Activated CD4-positive, alpha-beta T cell treated with anti-CD3 and anti-CD28 coated beads for 48 hours (primary cell): ENCODE results near the gene TMC4.

Experiments
- DNase-seq: peaks from one replicate; pipeline ENCODE4 v3.0.0-alpha.2; 2020

TMC4 gene

DNA sequence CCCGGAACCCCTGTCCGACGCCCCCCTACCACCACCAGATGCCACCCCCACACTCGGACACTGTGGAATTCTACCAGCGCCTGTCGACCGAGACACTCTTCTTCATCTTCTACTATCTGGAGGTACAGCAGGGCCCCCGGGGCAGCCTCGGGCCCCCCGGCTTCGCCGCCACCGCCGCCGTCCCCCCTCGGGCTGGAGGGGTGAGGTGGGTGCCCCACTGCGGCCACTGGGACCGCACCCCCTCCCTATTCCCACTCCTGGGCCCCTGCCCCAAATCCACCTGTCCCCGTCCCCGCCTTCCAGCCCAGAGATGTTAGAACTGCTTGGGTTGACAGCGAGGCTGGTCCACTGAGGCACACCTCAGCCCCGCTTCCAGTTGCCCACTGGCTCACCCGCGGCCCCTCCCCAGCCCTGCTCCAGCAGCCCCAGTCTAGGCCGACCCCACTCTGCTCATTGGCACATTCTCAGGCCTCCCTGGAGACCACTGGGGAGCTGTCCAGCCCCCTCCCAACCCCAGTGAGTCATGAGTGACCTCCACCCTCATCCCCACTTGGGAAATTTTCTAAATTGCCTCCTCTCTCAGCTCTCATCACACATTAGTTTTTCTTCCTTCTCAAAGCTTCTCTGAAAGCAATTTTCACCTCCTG lies 20.0 kb downstream of the TMC4 start:
- no peak for DNase-seq

DNA sequence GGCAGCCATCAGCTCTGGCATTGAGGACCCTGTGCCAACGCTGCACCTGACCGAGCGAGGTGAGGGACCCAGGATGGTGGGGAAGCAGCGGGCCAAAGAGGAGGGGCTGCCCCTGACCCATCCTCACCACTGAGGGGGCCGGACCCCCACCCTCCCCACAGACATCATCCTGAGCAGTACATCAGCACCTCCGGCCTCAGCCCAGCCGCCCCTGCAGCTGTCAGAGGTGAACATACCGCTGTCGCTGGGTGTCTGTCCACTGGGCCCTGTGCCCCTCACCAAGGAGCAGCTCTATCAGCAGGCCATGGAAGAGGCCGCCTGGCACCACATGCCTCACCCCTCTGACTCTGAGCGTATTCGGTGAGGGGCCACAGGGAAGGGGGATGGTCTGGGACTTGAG lies 20.7 kb downstream of the TMC4 start:
- no peak for DNase-seq

DNA sequence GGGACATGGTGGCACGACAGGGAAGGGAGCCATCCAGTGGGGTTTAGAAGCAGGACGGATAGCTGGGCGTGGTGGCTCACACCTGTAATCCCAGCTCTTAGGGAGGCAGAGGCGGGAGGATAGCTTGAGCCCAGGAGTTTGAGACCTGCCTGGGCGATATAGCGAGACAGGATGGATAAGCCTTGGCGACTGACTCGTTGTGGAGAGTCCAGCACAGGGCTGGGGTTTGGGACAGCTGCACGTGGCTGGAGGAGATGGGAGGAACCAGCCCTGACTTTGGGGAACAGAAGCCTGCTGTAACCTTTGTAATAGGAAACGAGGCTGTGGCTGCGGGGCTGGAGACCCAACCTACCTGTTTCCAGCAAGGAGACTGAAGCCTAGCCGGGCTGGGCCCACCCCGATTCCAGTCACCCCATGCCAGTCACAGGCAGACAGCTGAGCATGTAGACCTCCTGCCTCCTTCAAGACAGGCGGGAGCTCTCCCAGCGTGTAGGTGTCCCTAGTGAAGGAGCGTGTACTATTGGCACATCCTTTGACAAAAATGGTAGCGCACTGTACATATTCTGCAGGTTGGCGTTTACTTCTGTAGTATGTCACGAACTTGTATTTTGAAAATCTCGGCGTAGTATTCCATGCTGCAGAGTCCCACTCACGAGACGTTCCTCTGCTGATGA lies 21.5 kb downstream of the TMC4 start:
- DNase-seq, result no peak

DNA sequence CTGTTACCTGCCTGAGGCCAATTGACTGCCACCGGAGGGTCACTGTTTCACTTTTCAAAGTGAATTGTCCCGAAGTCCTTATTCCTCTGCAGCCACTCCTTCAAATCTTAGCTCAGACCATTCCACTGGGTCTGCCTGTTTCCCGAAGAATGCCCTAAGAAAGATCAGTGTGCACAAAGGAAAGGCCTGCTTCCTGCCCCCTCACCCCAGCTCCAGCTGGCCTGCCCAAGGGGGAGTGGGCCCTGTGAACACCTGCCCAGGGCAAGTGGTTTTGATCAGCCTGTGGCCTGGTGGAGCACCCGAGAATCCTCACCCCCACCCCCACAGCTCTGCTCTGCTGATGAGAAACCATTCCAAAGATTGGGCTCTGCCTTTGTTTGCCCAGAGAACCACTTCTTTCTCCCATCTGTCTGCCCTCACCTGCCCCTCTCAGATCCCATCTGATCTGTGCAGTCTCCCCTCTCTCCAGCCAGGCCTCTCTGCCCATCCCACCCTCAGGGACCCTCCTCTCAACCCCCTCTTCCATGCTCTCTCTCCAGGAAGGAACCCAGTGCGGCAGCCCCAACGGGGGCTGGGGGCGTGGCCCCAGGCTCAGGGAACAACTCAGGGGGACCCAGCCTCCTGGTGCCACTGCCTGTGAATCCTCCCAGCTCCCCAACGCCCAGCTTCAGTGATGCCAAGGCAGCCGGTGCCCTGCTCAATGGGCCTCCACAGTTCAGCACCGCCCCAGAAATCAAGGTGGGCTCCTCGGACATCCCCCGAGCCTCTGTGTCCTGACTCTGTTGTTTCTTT lies 23.7 kb downstream of the TMC4 start:
- DNase-seq, result no peak

DNA sequence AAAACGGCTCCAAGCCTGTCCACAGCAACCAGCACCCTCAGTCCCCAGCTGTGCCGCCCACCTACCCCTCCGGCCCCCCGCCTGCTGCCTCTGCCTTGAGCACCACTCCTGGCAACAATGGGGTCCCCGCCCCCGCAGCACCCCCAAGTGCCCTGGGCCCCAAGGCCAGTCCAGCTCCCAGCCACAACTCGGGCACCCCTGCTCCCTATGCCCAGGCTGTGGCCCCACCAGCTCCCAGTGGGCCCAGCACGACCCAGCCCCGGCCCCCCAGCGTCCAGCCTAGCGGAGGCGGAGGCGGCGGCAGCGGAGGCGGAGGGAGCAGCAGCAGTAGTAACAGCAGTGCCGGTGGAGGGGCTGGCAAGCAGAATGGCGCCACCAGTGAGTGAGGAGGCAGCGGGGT lies 24.8 kb downstream of the TMC4 start:
- no peak for DNase-seq

DNA sequence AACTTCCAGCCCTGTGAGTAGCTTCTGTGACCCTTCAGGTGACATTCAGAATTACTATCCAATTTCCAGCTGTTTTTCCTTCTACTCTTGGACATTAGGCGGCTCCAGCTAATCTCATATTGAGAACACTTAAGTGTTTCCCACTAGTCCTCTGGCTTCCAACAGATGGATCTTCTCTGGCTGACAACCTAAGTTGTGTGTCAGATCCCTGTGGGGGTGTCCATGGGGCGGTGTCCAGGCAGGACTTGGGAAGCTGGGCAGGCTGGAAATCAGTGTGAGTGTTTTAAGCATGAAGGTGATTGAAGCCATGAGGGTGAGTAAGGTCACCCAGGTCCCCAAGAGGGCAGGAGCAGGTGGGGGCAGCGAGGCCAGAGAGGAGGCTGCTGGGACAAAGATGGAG lies 25.3 kb downstream of the TMC4 start:
- no peak for DNase-seq

DNA sequence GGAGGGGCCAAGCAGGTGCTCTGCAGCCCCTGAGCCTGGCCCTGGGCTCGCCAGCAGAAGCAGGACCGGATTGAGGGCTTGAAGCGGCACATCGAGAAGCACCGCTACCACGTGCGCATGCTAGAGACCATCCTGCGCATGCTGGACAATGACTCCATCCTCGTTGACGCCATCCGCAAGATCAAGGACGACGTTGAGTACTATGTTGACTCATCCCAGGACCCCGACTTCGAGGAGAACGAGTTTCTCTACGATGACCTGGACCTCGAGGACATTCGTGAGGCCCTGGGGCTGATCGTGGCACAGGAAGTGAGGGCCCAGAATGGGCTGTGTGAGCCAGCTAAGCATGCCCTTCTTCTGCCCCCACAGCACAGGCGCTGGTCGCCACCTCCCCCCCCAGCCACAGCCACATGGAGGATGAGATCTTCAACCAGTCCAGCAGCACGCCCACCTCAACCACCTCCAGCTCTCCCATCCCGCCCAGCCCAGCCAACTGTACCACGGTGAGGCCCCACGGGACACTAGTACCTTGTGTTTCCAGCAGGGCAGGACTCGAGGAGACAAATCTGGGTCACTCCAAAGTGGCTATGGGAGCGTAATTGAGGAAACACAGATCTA lies 27.3 kb downstream of the TMC4 start:
- DNase-seq, result no peak

DNA sequence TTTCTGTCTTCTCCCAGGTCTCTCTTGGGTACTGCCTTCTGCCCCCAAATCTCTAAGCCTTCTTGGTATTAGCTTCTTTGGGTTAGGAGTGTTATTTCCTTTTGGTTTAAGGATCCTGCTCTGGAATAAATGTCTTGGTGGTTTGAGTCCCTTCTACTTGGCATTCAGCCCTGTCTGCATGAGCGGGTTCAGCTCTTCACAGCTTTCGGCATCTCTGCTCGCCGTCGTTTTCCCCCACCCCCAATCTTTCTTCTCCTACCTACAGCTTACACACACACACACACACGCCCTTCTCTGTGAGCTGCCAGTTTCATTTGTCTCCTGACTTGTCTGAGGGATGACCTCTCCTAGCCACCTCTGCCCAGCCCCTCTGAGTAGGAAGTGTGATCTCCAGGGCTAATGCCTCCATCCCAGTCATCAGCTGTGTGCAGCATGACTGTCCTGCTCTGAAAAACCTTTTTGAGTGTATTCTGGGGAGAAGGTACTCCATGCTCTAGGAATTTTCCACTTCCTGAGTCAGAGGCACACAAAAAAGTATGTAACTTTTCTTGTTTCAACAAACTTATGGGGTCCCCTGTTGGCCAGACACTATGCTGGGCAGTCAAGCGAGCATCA lies 30.7 kb downstream of the TMC4 start:
- DNase-seq, result no peak

DNA sequence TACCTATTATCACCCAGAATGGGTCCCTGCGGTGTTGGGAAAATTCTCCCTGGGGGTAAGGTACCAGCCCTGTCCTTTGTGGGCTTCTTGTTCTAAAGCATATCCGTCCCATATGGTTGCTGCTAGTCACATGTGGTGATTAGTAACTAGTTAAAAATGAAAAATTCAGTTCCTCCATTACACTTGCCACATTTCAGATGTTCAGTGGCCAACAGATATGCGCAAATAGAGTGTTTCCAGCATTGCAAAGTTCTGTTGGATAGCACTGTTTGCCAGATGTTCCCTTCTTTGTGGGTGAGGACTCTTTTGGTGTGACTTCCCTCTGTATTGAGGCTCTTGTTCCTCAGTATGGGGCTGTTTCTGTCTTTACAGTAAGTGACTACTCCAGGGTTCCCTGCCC lies 31.6 kb downstream of the TMC4 start:
- no peak for DNase-seq

DNA sequence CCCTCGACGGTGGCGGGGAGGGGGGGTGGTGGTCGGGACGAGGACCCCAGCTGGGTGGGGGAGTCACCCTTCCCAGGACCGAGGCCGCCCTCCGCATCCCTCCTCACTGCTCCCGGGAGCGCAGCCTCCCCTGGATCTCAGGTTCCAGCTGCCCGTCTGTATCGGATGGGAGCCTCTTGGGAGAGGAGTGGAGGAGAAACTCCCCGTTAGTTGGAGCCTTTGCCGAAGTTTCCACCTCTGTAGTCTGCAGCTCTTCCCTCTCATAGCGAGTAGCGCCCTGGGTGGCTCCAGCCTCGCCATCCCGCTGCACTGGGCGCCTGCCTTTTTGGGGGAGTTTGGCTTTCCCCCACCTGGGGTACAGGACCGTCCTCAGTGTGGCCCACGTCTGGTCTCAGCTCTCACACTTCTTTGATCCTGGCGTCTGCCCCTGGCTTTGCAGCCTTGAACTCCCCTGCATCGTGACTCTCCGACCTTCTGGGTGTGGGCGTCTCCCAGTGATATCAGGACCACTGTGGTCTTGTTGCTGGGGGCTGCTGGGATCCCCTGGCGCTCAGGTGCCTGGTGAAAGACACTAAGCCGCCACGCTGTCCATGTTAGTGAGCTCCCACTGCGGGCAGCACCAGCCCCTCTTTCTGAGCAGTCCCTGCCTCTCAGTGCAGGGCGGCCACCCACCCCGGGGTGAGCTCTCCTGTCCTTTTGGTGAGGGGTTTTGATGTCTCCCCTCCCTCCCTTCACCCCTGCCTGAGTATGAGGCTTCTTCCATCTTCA lies 34.3 kb downstream of the TMC4 start:
- DNase-seq, result peak; percentile 52

DNA sequence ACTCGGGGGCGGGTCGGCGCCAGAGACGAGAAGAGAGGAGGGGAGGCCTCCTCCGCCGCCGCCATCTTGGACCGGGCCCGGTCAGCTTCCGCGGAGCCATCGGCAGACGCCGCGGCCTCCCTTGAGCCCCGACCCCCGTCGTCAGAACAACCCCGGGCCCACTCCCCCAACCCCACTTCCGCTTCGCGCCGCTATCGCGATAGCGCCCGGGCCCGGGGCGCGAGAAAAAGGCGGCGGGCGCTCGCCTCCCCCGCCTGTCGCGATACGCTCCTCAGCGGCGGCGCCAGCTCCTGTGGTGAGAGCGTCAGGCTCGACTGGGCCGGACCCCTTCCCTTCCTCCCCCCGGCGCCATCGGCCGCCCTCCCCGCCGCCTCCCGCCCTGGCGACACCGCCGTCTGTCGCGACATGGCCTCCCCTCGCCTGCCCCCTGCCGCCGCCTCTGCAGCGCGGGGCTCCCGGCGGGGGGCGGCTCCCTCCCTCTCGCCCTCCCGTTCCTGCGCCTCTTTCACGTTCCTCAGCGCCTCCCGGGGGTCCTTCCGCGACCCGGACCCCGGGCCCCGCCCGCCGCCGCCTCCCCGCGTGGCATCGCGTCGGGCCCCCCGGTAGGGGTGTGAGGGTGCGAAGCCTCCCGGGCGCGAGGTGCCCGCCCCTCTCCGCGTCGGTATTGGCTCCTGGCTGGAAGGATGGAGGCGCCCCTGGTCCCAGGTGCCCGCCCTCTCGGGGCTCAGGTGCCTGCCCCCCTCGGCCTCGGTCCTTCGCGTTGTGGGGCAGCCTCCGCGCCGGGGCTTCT lies 35.1 kb downstream of the TMC4 start, which contains the start of gene CNOT3:
Gene CNOT3 (plus strand): TSS at position 64 of the 790 bp plus-strand sequence. CDS start 5,217 bp downstream, outside the sequence.
- peak; percentile 52 for DNase-seq

DNA sequence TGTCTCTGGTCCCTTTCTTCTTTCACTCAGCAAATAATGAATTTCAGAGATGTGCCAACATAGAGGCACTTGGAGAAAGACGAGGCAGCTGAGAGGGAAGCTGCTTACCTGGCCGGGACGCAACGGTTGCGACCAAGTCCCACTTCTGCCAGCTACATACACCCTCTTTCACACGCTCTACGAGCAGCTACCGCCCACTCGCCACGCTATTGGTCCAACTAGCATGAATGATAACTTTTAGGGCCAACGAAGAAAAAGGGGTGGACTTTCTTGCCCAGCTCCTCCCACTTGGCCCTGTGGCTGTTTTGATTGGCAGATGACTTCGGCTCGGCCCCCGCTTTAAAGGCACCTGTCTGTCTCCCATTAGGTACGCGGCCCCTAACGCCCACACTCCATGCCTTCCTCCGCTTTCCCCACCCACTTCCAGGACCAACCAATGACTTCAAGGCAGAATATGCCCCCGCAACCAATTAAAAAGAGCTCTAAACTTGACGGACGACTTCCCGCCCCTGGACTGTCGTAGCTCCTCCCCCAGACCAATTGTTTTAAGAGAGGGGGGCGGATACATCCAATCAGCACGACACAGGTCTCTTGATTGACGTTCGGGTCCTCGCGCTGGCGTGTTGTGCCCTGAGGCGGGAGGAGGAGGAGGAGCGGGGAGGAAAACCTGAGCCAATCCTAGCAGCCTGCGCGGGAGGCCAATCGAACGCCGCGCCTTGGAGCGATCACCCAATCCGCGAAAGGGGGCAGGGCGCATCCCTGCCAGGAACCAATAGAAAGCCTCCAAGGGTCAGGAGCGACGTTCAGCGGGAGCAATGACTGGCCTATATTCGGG lies 35.9 kb downstream of the TMC4 start:
- DNase-seq, result peak; percentile 99

DNA sequence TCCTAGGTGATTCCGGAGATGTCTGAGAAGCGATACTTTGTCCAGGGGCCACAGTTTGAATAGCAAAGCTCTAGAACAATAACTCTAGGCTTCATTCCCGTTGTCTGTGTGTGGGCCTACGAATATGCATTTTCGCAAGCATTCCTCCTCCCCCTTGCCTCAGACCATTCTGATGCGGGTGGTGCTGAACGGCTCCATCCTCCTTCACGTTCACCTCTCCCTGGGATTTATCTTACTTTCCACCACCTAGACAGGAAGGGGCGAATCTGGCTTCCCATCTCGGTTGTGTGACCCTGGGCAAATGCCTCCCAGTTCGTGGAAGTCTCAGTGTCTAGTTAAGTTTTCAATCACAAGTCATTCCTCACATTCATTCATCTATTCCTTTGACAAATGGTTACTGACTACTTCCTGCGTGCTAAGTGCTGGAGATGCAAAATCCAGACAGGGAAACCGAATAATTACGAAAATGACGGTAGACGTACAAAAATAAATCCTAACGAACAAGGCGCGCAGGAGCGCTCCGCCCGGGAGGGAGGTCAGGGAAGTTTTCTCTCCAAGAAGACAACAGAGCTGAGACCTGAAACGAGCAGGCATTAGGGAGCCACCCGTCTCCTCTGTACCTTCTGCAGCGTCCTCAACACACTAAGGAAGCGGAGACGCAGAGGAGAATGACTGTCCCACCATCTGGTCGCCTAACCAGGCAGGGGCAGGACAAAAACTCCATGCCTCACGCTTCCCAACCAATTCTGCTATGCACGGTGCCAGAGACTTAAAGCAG lies 36.7 kb downstream of the TMC4 start:
- no peak for DNase-seq

DNA sequence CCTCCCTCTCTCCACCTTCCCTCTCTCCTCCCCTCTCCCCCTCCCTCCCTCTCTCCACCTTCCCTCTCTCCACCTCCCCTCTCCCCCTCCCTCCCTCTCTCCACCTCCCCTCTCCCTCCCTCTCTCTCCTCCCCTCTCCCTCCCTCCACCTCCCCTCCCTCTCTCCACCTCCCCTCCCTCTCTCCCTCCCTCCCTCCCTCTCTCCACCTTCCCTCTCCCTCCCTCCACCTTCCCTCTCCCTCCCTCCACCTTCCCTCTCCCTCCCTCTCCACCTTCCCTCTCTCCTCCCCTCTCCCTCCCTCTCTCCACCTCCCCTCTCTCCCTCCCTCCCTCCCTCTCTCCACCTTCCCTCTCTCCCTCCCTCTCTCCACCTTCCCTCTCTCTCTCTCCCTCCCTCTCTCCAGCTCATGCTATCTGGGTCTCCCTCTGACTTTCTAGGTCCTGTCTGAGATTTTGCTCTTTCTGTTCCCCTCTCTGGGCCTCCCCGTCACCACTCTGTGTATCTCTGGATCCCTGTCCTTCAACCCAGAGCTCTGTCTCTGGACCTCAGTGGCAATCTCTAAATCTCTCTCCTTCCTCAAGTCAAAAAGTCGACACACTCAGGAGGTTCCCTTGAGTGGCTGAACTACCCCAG lies 38.9 kb downstream of the TMC4 start:
- no peak for DNase-seq

DNA sequence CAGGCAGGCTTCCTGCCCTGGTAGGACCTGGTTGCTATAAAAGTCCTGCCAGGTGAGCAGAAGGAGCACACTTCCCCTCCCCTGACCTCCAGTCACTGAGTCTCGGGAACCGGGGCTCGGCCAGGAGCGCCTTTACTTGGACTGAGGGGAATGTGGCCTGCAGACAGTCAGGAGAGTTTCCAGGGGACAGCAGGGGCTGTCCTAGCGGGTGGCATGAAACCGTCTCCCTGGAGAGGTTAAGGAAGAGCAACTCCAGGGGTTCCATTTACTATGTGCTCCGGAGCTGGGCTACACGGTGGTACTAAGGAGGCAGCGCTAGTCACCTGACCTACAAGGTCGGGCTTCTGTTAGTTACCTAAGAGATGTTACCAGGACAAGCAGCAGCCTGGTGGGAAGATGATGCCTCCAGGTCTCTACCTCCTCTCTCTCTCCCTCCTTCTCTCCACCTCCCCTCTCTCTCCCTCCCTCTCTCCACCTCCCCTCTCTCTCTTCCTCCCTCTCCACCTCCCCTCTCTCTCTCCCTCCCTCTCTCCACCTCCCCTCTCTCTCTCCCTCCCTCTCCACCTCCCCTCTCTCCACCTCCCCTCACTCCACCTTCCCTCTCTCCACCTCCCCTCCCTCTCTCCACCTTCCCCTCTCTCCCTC lies 39.5 kb downstream of the TMC4 start:
- DNase-seq, result no peak

DNA sequence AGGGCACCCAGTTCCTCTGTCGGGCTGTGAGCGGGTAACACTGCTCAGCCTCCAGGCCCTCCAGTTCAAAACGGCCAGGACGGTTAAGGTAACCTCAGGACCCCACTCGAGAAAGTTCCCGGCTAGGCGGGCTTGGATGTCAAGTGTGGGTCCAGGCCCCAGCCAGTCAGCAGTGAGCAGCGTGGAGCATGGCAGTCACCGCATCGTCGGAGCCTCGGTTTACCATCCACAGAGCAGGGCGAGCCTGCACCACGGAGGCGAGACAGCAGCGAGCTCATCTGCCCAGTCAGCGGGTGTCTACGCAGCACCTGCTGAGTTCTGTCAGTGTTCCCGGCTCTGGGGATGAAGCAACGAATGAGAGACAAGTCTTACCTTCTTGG lies 43.4 kb downstream of the TMC4 start:
- no peak for DNase-seq

DNA sequence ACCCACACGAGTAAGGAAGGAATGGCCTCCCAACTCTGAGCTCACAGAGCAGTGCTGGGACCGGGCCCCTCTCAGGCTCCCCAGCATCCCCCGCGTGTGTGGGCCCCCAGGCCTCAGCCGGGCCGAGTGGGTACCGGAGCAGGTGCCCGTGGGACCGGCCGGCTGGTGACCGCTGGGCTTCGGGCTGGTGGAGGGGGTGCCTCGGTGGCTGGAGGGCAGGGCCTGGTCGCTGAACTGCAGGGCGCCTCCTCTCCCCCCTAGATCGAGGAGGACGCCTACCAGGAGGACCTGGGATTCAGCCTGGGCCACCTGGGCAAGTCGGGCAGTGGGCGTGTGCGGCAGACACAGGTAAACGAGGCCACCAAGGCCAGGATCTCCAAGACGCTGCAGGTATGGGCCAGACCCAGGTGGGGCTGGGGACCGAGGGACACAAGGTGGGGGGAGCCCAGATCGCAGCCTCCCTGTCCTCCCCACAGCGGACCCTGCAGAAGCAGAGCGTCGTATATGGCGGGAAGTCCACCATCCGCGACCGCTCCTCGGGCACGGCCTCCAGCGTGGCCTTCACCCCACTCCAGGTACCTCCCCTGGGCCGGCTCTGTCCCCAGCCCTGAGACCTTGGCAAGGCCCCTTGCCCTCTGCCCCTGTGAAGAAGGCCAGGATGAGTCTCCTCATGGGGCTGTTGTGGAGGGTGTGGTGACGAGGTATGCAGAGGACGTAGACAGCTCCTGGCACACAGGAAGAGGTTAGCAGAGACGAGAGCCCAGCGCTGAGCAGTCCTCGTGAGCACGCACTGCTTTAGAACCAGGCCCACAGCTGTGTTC lies 44.0 kb downstream of the TMC4 start:
- DNase-seq, result no peak

DNA sequence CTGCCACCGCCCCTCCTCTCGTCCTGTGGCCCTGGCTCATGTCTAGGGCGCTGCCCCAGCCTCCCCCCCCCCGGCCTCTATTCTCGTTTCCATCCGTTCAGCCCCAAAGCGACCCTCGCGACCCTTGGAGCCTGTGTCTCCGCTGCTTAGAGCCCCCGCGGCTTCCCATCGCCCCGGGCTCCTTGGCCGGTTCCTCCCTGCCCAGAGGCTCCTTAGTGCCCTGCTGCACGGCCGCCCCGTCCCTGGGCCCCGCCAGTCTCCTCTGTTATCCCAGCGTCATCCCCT lies 44.6 kb downstream of the TMC4 start:
- DNase-seq, result no peak
